ENCODE data around the gene TRMT10B.
"Not testable (repeated sequence)": the region's sequence is repeated elsewhere in the genome, so short reads cannot be mapped to it uniquely, and the experiment has no call there.

The TRMT10B gene

GRCh38 chr9:37811906-37812476, 58.4 kb downstream of the TRMT10B start:
- H3K4me3 ChIP-seq (ENCODE audit: low read depth, low read length) = no peak overlapping the region
- TF ChIP-seq, protein P1, sequence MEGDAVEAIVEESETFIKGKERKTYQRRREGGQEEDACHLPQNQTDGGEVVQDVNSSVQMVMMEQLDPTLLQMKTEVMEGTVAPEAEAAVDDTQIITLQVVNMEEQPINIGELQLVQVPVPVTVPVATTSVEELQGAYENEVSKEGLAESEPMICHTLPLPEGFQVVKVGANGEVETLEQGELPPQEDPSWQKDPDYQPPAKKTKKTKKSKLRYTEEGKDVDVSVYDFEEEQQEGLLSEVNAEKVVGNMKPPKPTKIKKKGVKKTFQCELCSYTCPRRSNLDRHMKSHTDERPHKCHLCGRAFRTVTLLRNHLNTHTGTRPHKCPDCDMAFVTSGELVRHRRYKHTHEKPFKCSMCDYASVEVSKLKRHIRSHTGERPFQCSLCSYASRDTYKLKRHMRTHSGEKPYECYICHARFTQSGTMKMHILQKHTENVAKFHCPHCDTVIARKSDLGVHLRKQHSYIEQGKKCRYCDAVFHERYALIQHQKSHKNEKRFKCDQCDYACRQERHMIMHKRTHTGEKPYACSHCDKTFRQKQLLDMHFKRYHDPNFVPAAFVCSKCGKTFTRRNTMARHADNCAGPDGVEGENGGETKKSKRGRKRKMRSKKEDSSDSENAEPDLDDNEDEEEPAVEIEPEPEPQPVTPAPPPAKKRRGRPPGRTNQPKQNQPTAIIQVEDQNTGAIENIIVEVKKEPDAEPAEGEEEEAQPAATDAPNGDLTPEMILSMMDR (IDR thresholded peaks at IDR 0.05; ENCODE audit: insufficient read depth, low read depth, low read length, missing control alignments) = no peak
- no peak for DNase-seq (ENCODE audit: low read depth)

GRCh38 chr9:37812773-37813379, 59.3 kb downstream of the TRMT10B start:
- DNase-seq (ENCODE audit: low read depth) = no peak
- H3K4me3 ChIP-seq (ENCODE audit: low read depth, low read length) = no peak overlapping the region
- TF ChIP-seq, protein P1 (IDR thresholded peaks at IDR 0.05; ENCODE audit: insufficient read depth, low read depth, low read length, missing control alignments) = no peak

DNA sequence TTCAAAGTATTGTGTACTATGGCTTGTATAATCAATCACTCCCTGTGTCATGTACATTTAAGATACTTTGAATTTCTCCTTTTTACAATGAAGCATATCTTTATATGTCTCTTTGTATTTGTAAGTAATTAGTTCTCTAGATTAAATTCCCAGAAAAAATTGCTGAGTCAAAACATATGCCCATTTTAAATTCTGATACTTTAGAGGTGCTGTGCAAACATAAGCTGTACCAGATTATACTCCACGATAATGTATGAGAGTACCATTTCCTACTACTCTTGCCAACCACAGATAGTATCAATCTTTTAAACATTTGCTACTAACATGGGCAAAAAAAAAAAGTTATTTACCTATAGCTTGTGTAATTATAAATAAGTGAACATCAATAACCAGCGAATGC, 65.2 kb downstream of the TRMT10B start:
- H3K4me3 ChIP-seq (ENCODE audit: low read depth, low read length) = no peak overlapping the region
- no peak for DNase-seq (ENCODE audit: low read depth)
- TF ChIP-seq, protein P1 (IDR thresholded peaks at IDR 0.05; ENCODE audit: insufficient read depth, low read depth, low read length, missing control alignments) = no peak

GRCh38 chr9:37820142-37820541, 66.5 kb downstream of the TRMT10B start:
- TF ChIP-seq, protein P1 (IDR thresholded peaks at IDR 0.05; ENCODE audit: insufficient read depth, low read depth, low read length, missing control alignments) = no peak
- DNase-seq (ENCODE audit: low read depth) = peak; percentile 66
- no peak overlapping the region for H3K4me3 ChIP-seq (ENCODE audit: low read depth, low read length)

DNA sequence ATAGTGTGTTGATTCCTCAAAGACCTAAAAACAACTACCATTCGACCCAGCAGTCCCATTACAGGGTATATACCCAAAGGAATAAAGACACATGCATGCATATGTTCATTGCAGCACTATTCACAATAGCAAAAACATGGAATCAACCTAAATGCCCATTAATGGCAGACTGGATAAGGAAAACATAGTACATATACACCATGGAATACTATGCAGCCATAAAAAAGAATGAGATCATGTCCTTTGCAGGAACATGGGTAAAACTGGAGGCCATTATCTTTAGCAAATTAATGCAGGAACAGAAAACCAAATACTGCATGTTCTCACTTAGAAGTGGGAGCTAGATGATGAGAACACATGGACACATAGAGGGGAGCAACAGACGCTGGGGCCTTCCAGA, 71.6 kb downstream of the TRMT10B start:
- not testable (repeated sequence) for DNase-seq (ENCODE audit: low read depth); H3K4me3 ChIP-seq (ENCODE audit: low read depth, low read length)

DNA sequence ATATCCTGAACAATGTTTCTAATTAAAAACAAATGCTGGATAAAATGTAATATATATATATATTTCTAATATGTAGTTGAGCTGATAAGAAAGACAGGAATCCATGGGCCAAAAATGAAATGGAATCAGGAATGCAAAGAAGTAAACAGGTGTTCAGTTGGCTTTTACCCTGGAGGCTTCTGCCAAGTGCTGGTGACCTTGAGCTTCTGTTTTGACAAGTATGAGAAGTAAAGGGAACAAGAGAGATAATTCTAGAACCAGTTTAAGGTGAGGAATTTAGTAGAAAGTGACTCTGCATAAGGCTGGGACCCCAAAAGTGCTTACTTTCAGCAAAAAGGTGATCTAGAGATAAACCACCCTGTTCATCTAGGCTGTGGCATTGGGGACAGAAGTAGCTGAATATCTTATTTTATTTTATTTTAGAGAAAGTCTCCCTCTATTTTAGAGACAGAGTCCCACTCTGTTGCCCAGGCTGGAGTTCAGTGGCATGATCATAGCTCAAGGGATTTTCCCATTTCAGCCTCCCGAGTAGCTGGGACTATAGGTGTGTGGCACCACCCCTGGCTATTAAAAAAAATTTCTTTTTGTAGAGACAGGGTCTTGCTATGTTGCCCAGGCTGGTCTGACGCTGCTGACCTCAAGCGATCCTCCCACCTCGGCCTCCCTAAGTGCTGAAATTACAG, 74.0 kb downstream of the TRMT10B start:
- TF ChIP-seq, protein P1 (IDR thresholded peaks at IDR 0.05; ENCODE audit: insufficient read depth, low read depth, low read length, missing control alignments) = no peak
- no peak for DNase-seq (ENCODE audit: low read depth)
- no peak overlapping the region for H3K4me3 ChIP-seq (ENCODE audit: low read depth, low read length)

Data from GM12865 (cell line).